Measurements from ENCODE around the gene LCMT2. TPM values are rescaled to one million over a fixed set of nuclear protein-coding genes. Genes with fewer than 3 reads are reported as not detected.
A peak's percentile ranks its signal among the peaks of the same experiment; 100 is the strongest.

LCMT2 gene
- polyA plus RNA-seq (2012; ENCODE audit: insufficient read length, low read depth): 3.7 TPM

GRCh38 chr15:43329960-43330779, at the start of gene LCMT2:
Gene LCMT2, minus strand, starts transcription at chr15:43330573. Its CDS starts 84 bp downstream, at chr15:43330489.
- TF ChIP-seq TAF1 (IDR thresholded peaks at IDR 0.05; ENCODE audit: borderline replicate concordance, insufficient read depth, low read length) (peak; percentile 71; the same call in 1 of the 2 replicates), FOXP2 (optimal IDR thresholded peaks at IDR 0.05; ENCODE audit: borderline replicate concordance, extremely low read depth, extremely low read length, insufficient read depth) (peak; percentile 70), POLR2AphosphoS5 (IDR thresholded peaks at IDR 0.05; ENCODE audit: low read depth, low read length) (peak; percentile 80; the same call in 1 of the 2 replicates), SIN3A (IDR thresholded peaks at IDR 0.05; ENCODE audit: borderline replicate concordance, insufficient read depth, low read length) (no peak), REST (IDR thresholded peaks at IDR 0.05; ENCODE audit: insufficient read depth in 1 of 2, low read depth in 2 of 2, low read length in 2 of 2) (0 out of 4 replicates have a peak, but pooled peaks of 1 of the 2 experiments have one; percentile 9)

GRCh38 chr15:43378601-43379000, 48.2 kb upstream of the LCMT2 start:
- TF ChIP-seq FOXP2 (optimal IDR thresholded peaks at IDR 0.05; ENCODE audit: borderline replicate concordance, extremely low read depth, extremely low read length, insufficient read depth): no peak
- TF ChIP-seq REST (IDR thresholded peaks at IDR 0.05; ENCODE audit: insufficient read depth in 1 of 2, low read depth in 2 of 2, low read length in 2 of 2): no peak
- no peak for TF ChIP-seq SIN3A (IDR thresholded peaks at IDR 0.05; ENCODE audit: borderline replicate concordance, insufficient read depth, low read length)
- no peak for TF ChIP-seq TAF1 (IDR thresholded peaks at IDR 0.05; ENCODE audit: borderline replicate concordance, insufficient read depth, low read length)
- TF ChIP-seq POLR2AphosphoS5 (IDR thresholded peaks at IDR 0.05; ENCODE audit: low read depth, low read length): no peak

GRCh38 chr15:43376017-43376705, 45.8 kb upstream of the LCMT2 start:
- TF ChIP-seq FOXP2 (optimal IDR thresholded peaks at IDR 0.05; ENCODE audit: borderline replicate concordance, extremely low read depth, extremely low read length, insufficient read depth): no peak
- no peak for TF ChIP-seq REST (IDR thresholded peaks at IDR 0.05; ENCODE audit: insufficient read depth in 1 of 2, low read depth in 2 of 2, low read length in 2 of 2)
- no peak for TF ChIP-seq POLR2AphosphoS5 (IDR thresholded peaks at IDR 0.05; ENCODE audit: low read depth, low read length)
- no peak for TF ChIP-seq TAF1 (IDR thresholded peaks at IDR 0.05; ENCODE audit: borderline replicate concordance, insufficient read depth, low read length)
- no peak for TF ChIP-seq SIN3A (IDR thresholded peaks at IDR 0.05; ENCODE audit: borderline replicate concordance, insufficient read depth, low read length)

GRCh38 chr15:43370975-43371974, 40.9 kb upstream of the LCMT2 start, which contains the start of the genes TUBGCP4 and ZSCAN29:
Gene TUBGCP4, plus strand, starts transcription at chr15:43371101. Its CDS starts 254 bp downstream, at chr15:43371355.
Gene ZSCAN29, minus strand, starts transcription at chr15:43371043. Its CDS starts 1,130 bp downstream, at chr15:43369913.
- TF ChIP-seq POLR2AphosphoS5 (IDR thresholded peaks at IDR 0.05; ENCODE audit: low read depth, low read length): peak; percentile 80
- no peak for TF ChIP-seq REST (IDR thresholded peaks at IDR 0.05; ENCODE audit: insufficient read depth in 1 of 2, low read depth in 2 of 2, low read length in 2 of 2)
- TF ChIP-seq SIN3A (IDR thresholded peaks at IDR 0.05; ENCODE audit: borderline replicate concordance, insufficient read depth, low read length): peak; percentile 50; the same call in 1 of the 2 replicates
- peak; percentile 35 for TF ChIP-seq FOXP2 (optimal IDR thresholded peaks at IDR 0.05; ENCODE audit: borderline replicate concordance, extremely low read depth, extremely low read length, insufficient read depth)
- TF ChIP-seq TAF1 (IDR thresholded peaks at IDR 0.05; ENCODE audit: borderline replicate concordance, insufficient read depth, low read length): peak; percentile 75
